Gastrocnemius medialis (tissue), 4 donors: ENCODE results near the gene PRSS53. TPM values are rescaled to one million over a fixed set of nuclear protein-coding genes. Genes with fewer than 3 reads are reported as not detected.

Experiments used
- ATAC-seq, 2 donors: fragments of 150-250 bp; one replicate each; pipeline ENCODE4 v1.9.1; 2016
- DNase-seq, 2 donors: peaks; one replicate each; pipeline ENCODE4 v3.0.0-alpha.2; 2019
- H3K27ac ChIP-seq, 4 donors: fragments of 200-600 bp; sonication (generic); 1 replicate in 1 of 4; 2 replicates in 3 of 4; pipeline ENCODE4 v1.5.1; 2016 to 2018; ENCODE audit warnings: mild to moderate bottlenecking in 2 of 4, moderate library complexity in 1 of 4
- H3K27me3 ChIP-seq, 3 donors: fragments of 200-600 bp; sonication (generic) in 2 of 3; 1 replicate in 1 of 3; 2 replicates in 2 of 3; pipeline versions ENCODE4 v1.5.1 to v1.6.0; 2016 to 2019; ENCODE audit warnings: mild to moderate bottlenecking in 1 of 3, moderate library complexity in 1 of 3
- H3K36me3 ChIP-seq, 2 donors: fragments of 200-600 bp; sonication (generic) in 1 of 2; one replicate each; pipeline ENCODE4 v1.5.1; 2017 to 2018
- H3K4me1 ChIP-seq, 2 donors: fragments of 200-600 bp; sonication (generic) in 1 of 2; one replicate each; pipeline ENCODE4 v1.5.1; 2016 to 2017; ENCODE audit warnings: mild to moderate bottlenecking in 2 of 2
- H3K4me3 ChIP-seq, 4 donors: fragments of 200-600 bp; sonication (generic) in 3 of 4; 1 replicate in 1 of 4; 2 replicates in 3 of 4; pipeline ENCODE4 v1.5.1; 2016 to 2019; ENCODE audit warnings: mild to moderate bottlenecking in 2 of 4
- H3K9me3 ChIP-seq, 3 donors: fragments of 200-600 bp; sonication (generic) in 2 of 3; 1 replicate in 1 of 3; 2 replicates in 2 of 3; pipeline ENCODE4 v1.5.1; 2016 to 2019
- CTCF ChIP-seq, 5 experiments: fragments of 450-650 bp in 3 of 5; fragments of 200-600 bp in 2 of 5; sonication (generic) in 2 of 5; IDR thresholded peaks in 4 of 5; conservative IDR thresholded peaks in 1 of 5; 1 replicate in 4 of 5; 2 replicates in 1 of 5; pipeline ENCODE4 v1.5.1; 2016 to 2019; ENCODE audit warnings: antibody characterized with exemption in 5 of 5, mild to moderate bottlenecking in 3 of 5, moderate library complexity in 3 of 5
- POLR2A ChIP-seq, 2 donors: fragments of 450-650 bp; IDR thresholded peaks; one replicate each; pipeline ENCODE4 v1.6.1; 2017; ENCODE audit warnings: antibody characterized with exemption in 2 of 2, mild to moderate bottlenecking in 2 of 2, moderate library complexity in 2 of 2
- in situ Hi-C, 4 donors: fragments of 200-750 bp; cut with MboI; loops; one replicate each; pipeline versions ENCODE4 v1.15.0 to v1.8.0; 2017; ENCODE audit warnings: low sequenced_read_pairs in 4 of 4
- intact Hi-C: fragments of 100-400 bp; cut with DNase I; formaldehyde crosslinking; loops from one replicate; pipeline ENCODE4 v1.15.1; 2023; ENCODE audit warnings: low total_unique reads
- total RNA-seq, 4 donors: library from RNA; depleted of rRNA; stranded (reverse); fragments of >200 nt; gene quantifications; one replicate each; pipeline versions ENCODE4 v1.1.0 to v1.2.3, GENCODE V29; 2016

The PRSS53 gene
- total RNA-seq, 4 donors from 2014 or later = 0.07 to 0.75 (median 0.21) TPM

DNA sequence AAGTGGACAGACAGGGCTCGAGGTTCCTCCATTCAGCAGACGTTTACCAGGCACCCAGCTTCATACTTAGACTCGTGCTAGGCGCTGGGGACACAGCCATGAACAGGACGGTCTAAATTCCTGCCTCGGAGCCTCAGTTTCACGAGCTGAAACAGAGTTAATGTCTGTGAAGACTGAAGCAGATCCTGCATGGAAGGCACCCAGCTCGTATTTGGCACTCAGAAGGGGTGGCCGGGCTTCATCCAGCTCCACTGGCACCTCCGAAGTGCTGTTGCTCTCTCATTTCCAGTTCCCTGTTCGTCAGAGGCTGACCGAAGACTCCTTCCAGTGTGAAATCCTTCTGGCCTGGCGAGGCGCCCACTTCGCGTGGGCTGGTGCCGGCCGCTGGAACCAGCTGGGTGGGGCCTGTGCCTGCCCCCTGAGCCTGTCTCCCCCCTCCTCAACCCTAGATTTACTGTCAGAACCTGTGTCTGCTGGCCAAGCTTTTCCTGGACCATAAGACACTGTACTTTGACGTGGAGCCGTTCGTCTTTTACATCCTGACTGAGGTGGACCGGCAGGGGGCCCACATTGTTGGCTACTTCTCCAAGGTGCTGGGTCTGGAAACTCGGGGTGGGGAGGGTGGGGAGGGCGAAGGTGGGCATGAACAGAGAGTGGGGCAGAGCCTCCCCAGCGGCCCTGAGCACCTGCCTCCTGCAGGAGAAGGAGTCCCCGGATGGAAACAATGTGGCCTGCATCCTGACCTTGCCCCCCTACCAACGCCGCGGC is 41.0 kb upstream of the PRSS53 start:
- H3K36me3 ChIP-seq = peaks cover 0 to 42% of the 10 kb centered on the region in 2 donors
- in situ Hi-C loops = no loop called here
- peaks cover 29 to 37% of the 10 kb centered on the region in 2 donors for H3K4me1 ChIP-seq
- intact Hi-C loops = no loop called here
- DNase-seq = peak in 1 of 2 donors; percentile 29
- no peak for ATAC-seq
- TF ChIP-seq CTCF (IDR thresholded peaks at IDR 0.05 in 4 of 5, conservative IDR thresholded peaks at IDR 0.05 in 1 of 5) (no peak), POLR2A (IDR thresholded peaks at IDR 0.05) (no peak)
- peak overlapping the region; percentile 65 to 79 (median 76) for H3K27ac ChIP-seq
- H3K9me3 ChIP-seq = no peaks in the 10 kb centered on the region
- no peak overlapping the region for H3K4me3 ChIP-seq
- no peaks in the 10 kb centered on the region for H3K27me3 ChIP-seq

DNA sequence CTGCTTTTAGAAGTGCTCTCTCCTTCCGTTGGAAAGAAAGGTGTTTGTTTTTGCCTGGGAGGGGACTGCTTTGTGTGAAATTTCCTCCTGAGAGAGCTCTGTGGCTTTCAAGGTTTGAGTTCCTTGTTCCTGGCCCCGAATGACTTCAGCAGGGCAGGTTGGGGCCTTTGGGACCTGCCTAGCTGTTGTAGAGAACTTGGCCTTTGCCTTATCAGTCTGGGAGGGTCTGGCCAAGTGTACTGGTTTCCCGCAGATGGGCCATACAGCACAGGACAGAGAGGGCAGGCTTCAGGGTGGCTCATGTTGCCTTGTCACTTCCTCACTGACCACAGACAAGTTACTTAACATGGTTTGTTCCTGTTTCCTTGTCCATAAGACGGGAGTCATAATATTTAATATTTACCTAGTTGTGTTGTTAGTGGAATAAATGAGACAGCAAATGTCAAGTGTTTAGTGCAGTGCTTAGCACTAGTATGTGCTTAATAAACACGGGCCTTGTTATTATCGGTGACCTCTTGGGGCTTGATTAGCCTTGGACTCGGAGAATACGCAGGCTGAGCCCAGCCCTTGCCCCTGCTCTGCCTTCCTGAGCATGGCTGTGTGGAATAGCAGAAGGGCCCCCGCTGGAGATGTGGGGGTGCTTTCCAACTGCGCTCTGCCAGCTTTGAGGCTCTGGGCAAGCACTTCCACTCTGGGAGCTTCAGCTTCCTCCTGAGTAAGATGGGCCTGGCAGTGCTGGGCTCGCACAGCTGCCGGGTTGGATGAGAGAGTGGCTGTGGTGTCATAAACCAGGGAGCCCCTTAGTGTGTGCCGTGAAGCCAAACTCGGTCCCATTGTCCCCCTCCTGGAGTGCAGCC is 40.2 kb upstream of the PRSS53 start:
- in situ Hi-C loops (no loop called here), intact Hi-C loops (no loop called here)
- H3K27ac ChIP-seq = peak overlapping the region; percentile 65 to 79 (median 76)
- DNase-seq (peak in 1 of 2 donors; percentile 56), ATAC-seq (peak; percentile 52 to 64)
- peaks cover 0 to 50% of the 10 kb centered on the region in 2 donors for H3K36me3 ChIP-seq
- H3K4me3 ChIP-seq = no peak overlapping the region
- no peaks in the 10 kb centered on the region for H3K9me3 ChIP-seq
- peak in 1 of 2 donors; percentile 29 for TF ChIP-seq POLR2A (IDR thresholded peaks at IDR 0.05)
- TF ChIP-seq CTCF (IDR thresholded peaks at IDR 0.05 in 4 of 5, conservative IDR thresholded peaks at IDR 0.05 in 1 of 5) = no peak
- no peaks in the 10 kb centered on the region for H3K27me3 ChIP-seq
- H3K4me1 ChIP-seq = peaks cover 29 to 37% of the 10 kb centered on the region in 2 donors

GRCh38 chr16:31127182-31127581 is 38.4 kb upstream of the PRSS53 start:
- peaks cover 29 to 37% of the 10 kb centered on the region in 2 donors for H3K4me1 ChIP-seq
- no peak overlapping the region for H3K4me3 ChIP-seq
- in situ Hi-C loops = no loop called here
- DNase-seq (peak in 1 of 2 donors; percentile 69), ATAC-seq (peak; percentile 71 to 74)
- H3K27me3 ChIP-seq = no peaks in the 10 kb centered on the region
- intact Hi-C loops = no loop called here
- TF ChIP-seq POLR2A (IDR thresholded peaks at IDR 0.05) (no peak), CTCF (IDR thresholded peaks at IDR 0.05 in 4 of 5, conservative IDR thresholded peaks at IDR 0.05 in 1 of 5) (no peak)
- H3K36me3 ChIP-seq = peaks cover 0 to 62% of the 10 kb centered on the region in 2 donors
- H3K9me3 ChIP-seq = no peaks in the 10 kb centered on the region
- peak overlapping the region; percentile 65 to 79 (median 76) for H3K27ac ChIP-seq

DNA sequence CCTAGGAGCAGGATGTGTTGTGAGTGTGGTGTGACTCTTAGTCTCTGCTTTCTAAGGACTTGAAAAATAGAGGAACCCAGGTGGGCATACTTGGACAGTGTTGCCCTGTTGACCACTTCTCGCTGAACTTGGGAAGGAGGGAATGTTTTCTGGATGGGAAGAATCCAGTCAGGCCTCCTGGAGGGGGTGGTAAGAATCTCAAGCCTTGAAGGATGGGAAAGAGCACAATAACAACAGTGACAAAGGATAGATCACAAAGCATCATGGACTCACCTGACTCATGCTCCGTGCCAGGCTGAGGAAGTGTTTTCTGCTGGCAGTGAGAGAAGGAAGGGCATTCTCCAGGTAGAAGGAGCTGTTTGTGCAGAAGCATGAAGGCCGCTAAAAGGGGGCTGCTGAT is 37.1 kb upstream of the PRSS53 start:
- no peaks in the 10 kb centered on the region for H3K9me3 ChIP-seq

More for the DNA sequence above, 37.1 kb upstream of the PRSS53 start:
- H3K27me3 ChIP-seq = no peaks in the 10 kb centered on the region
- DNase-seq (no peak), ATAC-seq (no peak)
- in situ Hi-C loops (no loop called here), intact Hi-C loops (no loop called here)
- peaks cover 0 to 62% of the 10 kb centered on the region in 2 donors for H3K36me3 ChIP-seq
- peaks cover 29 to 37% of the 10 kb centered on the region in 2 donors for H3K4me1 ChIP-seq
- H3K27ac ChIP-seq = peak overlapping the region in 2 of 4 donors; percentile 74 to 77
- H3K4me3 ChIP-seq = no peak overlapping the region
- no peak for TF ChIP-seq POLR2A (IDR thresholded peaks at IDR 0.05)
- TF ChIP-seq CTCF (IDR thresholded peaks at IDR 0.05 in 4 of 5, conservative IDR thresholded peaks at IDR 0.05 in 1 of 5) = no peak
